B cell (primary cell): ENCODE data around the gene METAP2. TPM values are rescaled to one million over a fixed set of nuclear protein-coding genes. Genes with fewer than 3 reads are reported as not detected.

ENCODE experiments used
- ATAC-seq: fragments of 200-7000 bp; cut with Tn5 transposase; one replicate; pipeline ENCODE4 v1.10.0; 2021; ENCODE audit warnings: low read depth, mild to moderate bottlenecking, moderate number of reproducible peaks, moderate library complexity
- CTCF ChIA-PET: fragments of 350-600 bp; sonication (Branson Sonifier 250); formaldehyde crosslinking; loops from one replicate; lab custom pipeline; 2021; ENCODE audit warnings: antibody characterized with exemption, inconsistent platforms; lab: Charles Lee
- POLR2A ChIA-PET: fragments of 350-600 bp; sonication (Branson Sonifier 250); formaldehyde crosslinking; loops from one replicate; lab custom pipeline; 2021; ENCODE audit warnings: antibody characterized with exemption; lab: Charles Lee
- DNase-seq: peaks from one replicate; pipeline ENCODE4 v3.0.0; 2013
- H2AFZ ChIP-seq: 2 replicates; pipeline ENCODE4 v1.6.1; 2012; ENCODE audit warnings: mild to moderate bottlenecking, low read depth, low read length; ENCODE audit not compliant: insufficient read depth, poor library complexity, severe bottlenecking
- H3K27ac ChIP-seq, 2 donors: 1 replicate in 1 of 2; 2 replicates in 1 of 2; pipeline ENCODE4 v1.5.1; 2012 to 2013; ENCODE audit warnings: low read length in 2 of 2, mild to moderate bottlenecking in 2 of 2, moderate library complexity in 1 of 2
- H3K27me3 ChIP-seq, 4 experiments: fragments of 200-600 bp in 1 of 4; sonication (generic) in 1 of 4; replicated peaks in 1 of 4; 1 replicate in 2 of 4; 2 replicates in 2 of 4; pipeline versions ENCODE4 v1.6.1 to v1.7.0; 2013 to 2016; ENCODE audit warnings: low read length in 3 of 4, mild to moderate bottlenecking in 2 of 4, mixed read lengths in 1 of 4, moderate library complexity in 1 of 4; ENCODE audit not compliant: insufficient read depth in 4 of 4, control insufficient read depth in 3 of 4; ENCODE audit errors: control extremely low read depth in 1 of 4
- H3K36me3 ChIP-seq, 2 experiments: replicated peaks in 1 of 2; 1 replicate in 1 of 2; 2 replicates in 1 of 2; pipeline versions ENCODE4 v1.6.1 to v1.7.1; 2013; ENCODE audit warnings: low read length in 1 of 2; ENCODE audit not compliant: insufficient read depth in 2 of 2, control insufficient read depth in 1 of 2; ENCODE audit errors: control extremely low read depth in 1 of 2, extremely low read depth in 1 of 2
- H3K4me1 ChIP-seq, 2 donors: fragments of 200-600 bp in 1 of 2; sonication (generic) in 1 of 2; 1 replicate in 1 of 2; 2 replicates in 1 of 2; pipeline versions ENCODE4 v1.5.1 to v1.6.1; 2013 to 2017; ENCODE audit warnings: low read length in 2 of 2; ENCODE audit not compliant: control insufficient read depth in 2 of 2, insufficient read depth in 2 of 2
- H3K4me2 ChIP-seq: replicated peaks from 2 replicates; pipeline ENCODE3; 2012; ENCODE audit warnings: mild to moderate bottlenecking, low read depth, low read length; ENCODE audit not compliant: poor library complexity, severe bottlenecking
- H3K4me3 ChIP-seq, 5 experiments: fragments of 200-600 bp in 1 of 5; sonication (generic) in 1 of 5; 1 replicate in 3 of 5; 2 replicates in 2 of 5; pipeline versions ENCODE4 v1.5.1 to v1.7.0; 2011 to 2016; ENCODE audit warnings: low read length in 4 of 5, mild to moderate bottlenecking in 4 of 5, low read depth in 2 of 5, control low read depth in 1 of 5, moderate library complexity in 1 of 5; ENCODE audit not compliant: insufficient read depth in 1 of 5; ENCODE audit errors: control extremely low read depth in 1 of 5, extremely low read depth in 1 of 5
- H3K79me2 ChIP-seq: fragments of 200-600 bp; sonication (generic); one replicate; pipeline ENCODE4 v1.6.0; 2016; ENCODE audit warnings: low read length; ENCODE audit not compliant: control insufficient read depth, insufficient read depth
- H3K9ac ChIP-seq: fragments of 200-600 bp; sonication (generic); 2 replicates; pipeline ENCODE4 v1.6.1; 2017; ENCODE audit warnings: mild to moderate bottlenecking, low read length, moderate library complexity
- H3K9me3 ChIP-seq, 3 donors: one replicate each; pipeline versions ENCODE4 v1.6.1 to v1.7.1; 2013; ENCODE audit warnings: low read length in 2 of 3; ENCODE audit not compliant: control insufficient read depth in 2 of 3, insufficient read depth in 1 of 3; ENCODE audit errors: control extremely low read depth in 1 of 3
- H4K20me1 ChIP-seq: 2 replicates; pipeline ENCODE4 v1.6.0; 2012; ENCODE audit warnings: mild to moderate bottlenecking, low read length; ENCODE audit not compliant: insufficient read depth, control insufficient read depth, poor library complexity, severe bottlenecking
- H3K27ac Mint-ChIP-seq: one replicate; pipeline ENCODE4 v1.8.0; 2021; ENCODE audit warnings: mixed read lengths
- H3K27me3 Mint-ChIP-seq: one replicate; pipeline ENCODE4 v1.8.0; 2021; ENCODE audit warnings: mixed read lengths
- H3K4me1 Mint-ChIP-seq: one replicate; pipeline ENCODE4 v1.8.0; 2021; ENCODE audit warnings: mixed read lengths
- H3K4me3 Mint-ChIP-seq: one replicate; pipeline ENCODE4 v1.8.0; 2021; ENCODE audit warnings: mixed read lengths
- H3K9me3 Mint-ChIP-seq: one replicate; pipeline ENCODE4 v1.8.0; 2022; ENCODE audit warnings: mixed read lengths; ENCODE audit not compliant: insufficient read depth
- EZH2 ChIP-seq: IDR thresholded peaks from 2 replicates; pipeline ENCODE4 v1.6.1; 2012; ENCODE audit warnings: borderline replicate concordance, low read depth, mild to moderate bottlenecking, moderate library complexity, low read length; ENCODE audit not compliant: insufficient read depth, poor library complexity, severe bottlenecking
- WGBS: methylation state at CpG from one replicate; pipeline ENCODE4 v1.1.5; 2013; ENCODE audit warnings: missing lambda C conversion rate; ENCODE audit not compliant: insufficient coverage; 5-methylcytosine and 5-hydroxymethylcytosine counted together
- intact Hi-C: fragments of 100-400 bp; cut with micrococcal nuclease; formaldehyde crosslinking; loops from one replicate; pipeline ENCODE4 v1.10.0; 2022
- polyA plus RNA-seq: library from polyadenylated mRNA; depleted of rRNA; stranded (reverse); fragments of >200 nt; gene quantifications from 2 replicates; pipeline ENCODE4 v1.2.3, GENCODE V29; 2012
- total RNA-seq, 2 donors: library from RNA; stranded (reverse); fragments of 120-200 nt in 1 of 2; gene quantifications; 1 replicate in 1 of 2; 2 replicates in 1 of 2; pipeline versions ENCODE4 v1.2.3 to v1.2.4, GENCODE V29; 2013 to 2022
- TF ChIP-seq, protein P1 (sequence below): fragments of 200-600 bp; IDR thresholded peaks from one replicate; pipeline ENCODE4 v1.8.0; 2022; ENCODE audit warnings: antibody characterized with exemption, mild to moderate bottlenecking

METAP2 gene
- total and polyA plus RNA-seq, 2 donors (not counting 1 experiment from before 2014, with no cell fraction given) = 15.3 to 49.9 TPM

GRCh38 chr12:95495433-95495832, 21.5 kb downstream of the METAP2 start:
- Histone ChIP-seq H3K4me3 (no peak overlapping the region), H2AFZ (no peak overlapping the region), H3K9me3 (peaks cover 0 to 4% (median 0%) of the 10 kb centered on the region in 3 donors), H3K9ac (no peak overlapping the region), H3K36me3 (peaks cover 8 to 59% of the 10 kb centered on the region in 2 experiments), H4K20me1 (peaks cover 2% of the 10 kb centered on the region), H3K79me2 (peaks cover 15% of the 10 kb centered on the region), H3K4me2 (no peak overlapping the region), H3K27ac (no peak overlapping the region), H3K4me1 (no peaks in the 10 kb centered on the region), H3K27me3 (no peaks in the 10 kb centered on the region)
- TF ChIP-seq, protein P1, sequence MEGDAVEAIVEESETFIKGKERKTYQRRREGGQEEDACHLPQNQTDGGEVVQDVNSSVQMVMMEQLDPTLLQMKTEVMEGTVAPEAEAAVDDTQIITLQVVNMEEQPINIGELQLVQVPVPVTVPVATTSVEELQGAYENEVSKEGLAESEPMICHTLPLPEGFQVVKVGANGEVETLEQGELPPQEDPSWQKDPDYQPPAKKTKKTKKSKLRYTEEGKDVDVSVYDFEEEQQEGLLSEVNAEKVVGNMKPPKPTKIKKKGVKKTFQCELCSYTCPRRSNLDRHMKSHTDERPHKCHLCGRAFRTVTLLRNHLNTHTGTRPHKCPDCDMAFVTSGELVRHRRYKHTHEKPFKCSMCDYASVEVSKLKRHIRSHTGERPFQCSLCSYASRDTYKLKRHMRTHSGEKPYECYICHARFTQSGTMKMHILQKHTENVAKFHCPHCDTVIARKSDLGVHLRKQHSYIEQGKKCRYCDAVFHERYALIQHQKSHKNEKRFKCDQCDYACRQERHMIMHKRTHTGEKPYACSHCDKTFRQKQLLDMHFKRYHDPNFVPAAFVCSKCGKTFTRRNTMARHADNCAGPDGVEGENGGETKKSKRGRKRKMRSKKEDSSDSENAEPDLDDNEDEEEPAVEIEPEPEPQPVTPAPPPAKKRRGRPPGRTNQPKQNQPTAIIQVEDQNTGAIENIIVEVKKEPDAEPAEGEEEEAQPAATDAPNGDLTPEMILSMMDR = no peak
- TF ChIP-seq EZH2 = no peak
- ATAC-seq (no peak), DNase-seq (no peak)
- Mint-ChIP-seq H3K27ac (no peak overlapping the region), H3K9me3 (no peaks in the 10 kb centered on the region), H3K4me1 (no peaks in the 10 kb centered on the region), H3K27me3 (no peaks in the 10 kb centered on the region), H3K4me3 (no peak overlapping the region)
- ChIA-PET CTCF (no interaction called here), POLR2A (no interaction called here)
- intact Hi-C loops = no loop called here
- no CpG with 5 or more reads among the region's 1 CpG for WGBS

GRCh38 chr12:95497031-95497430, 23.1 kb downstream of the METAP2 start:
- H3K4me1 Mint-ChIP-seq = no peaks in the 10 kb centered on the region
- H3K27me3 Mint-ChIP-seq = no peaks in the 10 kb centered on the region
- Histone ChIP-seq H3K9ac (no peak overlapping the region), H3K4me2 (no peak overlapping the region), H3K79me2 (peaks cover 14% of the 10 kb centered on the region), H3K36me3 (peaks cover 11 to 65% of the 10 kb centered on the region in 2 experiments), H3K27ac (no peak overlapping the region), H3K27me3 (no peaks in the 10 kb centered on the region), H3K4me3 (no peak overlapping the region), H2AFZ (no peak overlapping the region), H4K20me1 (peaks cover 5% of the 10 kb centered on the region), H3K4me1 (no peaks in the 10 kb centered on the region), H3K9me3 (peaks cover 0 to 4% (median 0%) of the 10 kb centered on the region in 3 donors)
- no peak for ATAC-seq
- no CpG with 5 or more reads among the region's 4 CpGs for WGBS
- no peak overlapping the region for H3K27ac Mint-ChIP-seq
- intact Hi-C loops = no loop called here
- TF ChIP-seq, protein P1 = no peak
- no peak for TF ChIP-seq EZH2
- POLR2A ChIA-PET = no interaction called here
- DNase-seq = no peak
- H3K4me3 Mint-ChIP-seq = no peak overlapping the region
- CTCF ChIA-PET = no interaction called here
- H3K9me3 Mint-ChIP-seq = no peaks in the 10 kb centered on the region
